GM18499 (cell line): ENCODE results near the gene CYP19A1.

ENCODE experiments used
- ATAC-seq: cut with Tn5 transposase; IDR thresholded peaks from one replicate; pipeline ENCODE4 v1.9.1; 2021; ENCODE audit warnings: moderate number of reproducible peaks; ENCODE audit not compliant: insufficient read depth, unreplicated experiment

Gene CYP19A1

GRCh38 chr15:51338496-51338895 lies at the start of gene CYP19A1:
CYP19A1 (minus strand) TSS chr15:51338596; CDS start chr15:51242912, 95,684 bp downstream.
- no peak for ATAC-seq

GRCh38 chr15:51387699-51388041 lies 49.3 kb upstream of the CYP19A1 start:
- no peak for ATAC-seq

GRCh38 chr15:51386960-51387698 lies 48.7 kb upstream of the CYP19A1 start:
- ATAC-seq, result no peak

- no peak for ATAC-seq
Observed at GRCh38 chr15:51386486-51386885, 48.1 kb upstream of the CYP19A1 start.

GRCh38 chr15:51386029-51386428 lies 47.6 kb upstream of the CYP19A1 start:
- ATAC-seq, result no peak

GRCh38 chr15:51382787-51383186 lies 44.4 kb upstream of the CYP19A1 start:
- ATAC-seq, result no peak

GRCh38 chr15:51380999-51381806 lies 42.8 kb upstream of the CYP19A1 start:
- ATAC-seq, result no peak

GRCh38 chr15:51379390-51379789 lies 41.0 kb upstream of the CYP19A1 start:
- no peak for ATAC-seq

- no peak for ATAC-seq
Observed at GRCh38 chr15:51378406-51378805, 40.0 kb upstream of the CYP19A1 start.

- no peak for ATAC-seq
Observed at GRCh38 chr15:51377038-51377786, 38.8 kb upstream of the CYP19A1 start.

- ATAC-seq, result no peak
Observed at GRCh38 chr15:51375966-51376640, 37.7 kb upstream of the CYP19A1 start.

GRCh38 chr15:51374131-51374530 lies 35.7 kb upstream of the CYP19A1 start:
- no peak for ATAC-seq

- no peak for ATAC-seq
Observed at GRCh38 chr15:51371266-51371665, 32.9 kb upstream of the CYP19A1 start.

- no peak for ATAC-seq
Observed at GRCh38 chr15:51369451-51369761, 31.0 kb upstream of the CYP19A1 start.

- ATAC-seq, result no peak
Observed at GRCh38 chr15:51368751-51369450, 30.5 kb upstream of the CYP19A1 start.

GRCh38 chr15:51368307-51368706 lies 29.9 kb upstream of the CYP19A1 start:
- ATAC-seq, result no peak

GRCh38 chr15:51367322-51367976 lies 29.1 kb upstream of the CYP19A1 start:
- ATAC-seq, result no peak

- ATAC-seq, result no peak
Observed at GRCh38 chr15:51366920-51367319, 28.5 kb upstream of the CYP19A1 start.

GRCh38 chr15:51366071-51366470 lies 27.7 kb upstream of the CYP19A1 start:
- no peak for ATAC-seq

GRCh38 chr15:51365417-51365816 lies 27.0 kb upstream of the CYP19A1 start:
- no peak for ATAC-seq
